ENCODE measurements around the gene GAPT.
"Not testable (repeated sequence)": the region's sequence is repeated elsewhere in the genome, so short reads cannot be mapped to it uniquely, and the experiment has no call there.

The GAPT gene

DNA sequence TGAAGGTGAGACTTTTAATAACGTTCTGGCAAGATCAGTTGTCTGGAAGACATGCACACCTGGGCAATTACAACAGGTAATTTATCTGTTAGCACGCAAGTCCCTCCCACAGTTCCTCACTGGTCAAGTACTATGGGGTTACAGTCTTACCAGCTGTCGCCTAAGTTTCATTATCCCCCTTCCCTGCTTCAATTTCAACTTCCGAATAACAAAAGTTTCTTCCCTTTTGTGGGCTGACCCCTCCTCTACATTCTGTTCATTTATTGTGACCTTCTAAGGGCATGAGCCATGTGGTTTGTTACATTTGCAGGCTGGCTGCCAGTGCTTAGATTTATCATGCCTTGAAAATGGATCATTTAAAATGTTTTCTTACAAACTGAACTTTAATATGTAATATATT lies 16.5 kb downstream of the GAPT start:
- TF ChIP-seq, protein P1, sequence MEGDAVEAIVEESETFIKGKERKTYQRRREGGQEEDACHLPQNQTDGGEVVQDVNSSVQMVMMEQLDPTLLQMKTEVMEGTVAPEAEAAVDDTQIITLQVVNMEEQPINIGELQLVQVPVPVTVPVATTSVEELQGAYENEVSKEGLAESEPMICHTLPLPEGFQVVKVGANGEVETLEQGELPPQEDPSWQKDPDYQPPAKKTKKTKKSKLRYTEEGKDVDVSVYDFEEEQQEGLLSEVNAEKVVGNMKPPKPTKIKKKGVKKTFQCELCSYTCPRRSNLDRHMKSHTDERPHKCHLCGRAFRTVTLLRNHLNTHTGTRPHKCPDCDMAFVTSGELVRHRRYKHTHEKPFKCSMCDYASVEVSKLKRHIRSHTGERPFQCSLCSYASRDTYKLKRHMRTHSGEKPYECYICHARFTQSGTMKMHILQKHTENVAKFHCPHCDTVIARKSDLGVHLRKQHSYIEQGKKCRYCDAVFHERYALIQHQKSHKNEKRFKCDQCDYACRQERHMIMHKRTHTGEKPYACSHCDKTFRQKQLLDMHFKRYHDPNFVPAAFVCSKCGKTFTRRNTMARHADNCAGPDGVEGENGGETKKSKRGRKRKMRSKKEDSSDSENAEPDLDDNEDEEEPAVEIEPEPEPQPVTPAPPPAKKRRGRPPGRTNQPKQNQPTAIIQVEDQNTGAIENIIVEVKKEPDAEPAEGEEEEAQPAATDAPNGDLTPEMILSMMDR (IDR thresholded peaks at IDR 0.05; ENCODE audit: borderline replicate concordance, insufficient read depth, low read depth, low read length), result no peak

DNA sequence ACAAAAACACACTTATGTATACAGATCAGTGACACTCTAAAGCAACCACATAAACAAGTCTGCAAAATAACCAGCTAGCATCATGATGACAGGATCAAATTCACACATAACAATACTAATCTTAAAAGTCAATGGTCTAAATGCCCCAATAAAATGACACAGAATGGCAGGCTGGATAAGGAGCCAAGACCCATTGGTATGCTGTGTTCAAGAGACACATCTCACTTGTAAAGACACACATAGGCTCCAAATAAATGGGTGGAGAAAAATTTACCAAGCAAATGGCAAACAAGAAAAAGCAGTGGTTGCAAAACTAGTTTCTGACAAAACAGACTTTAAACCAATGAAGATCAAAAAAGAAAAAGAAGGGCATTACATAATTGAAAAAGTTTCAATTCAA lies 26.0 kb downstream of the GAPT start:
- TF ChIP-seq, protein P1 (IDR thresholded peaks at IDR 0.05; ENCODE audit: borderline replicate concordance, insufficient read depth, low read depth, low read length), result no peak
- no peak overlapping the region for H3K4me3 ChIP-seq (ENCODE audit: low read depth, low read length)

More for the DNA sequence above, 16.5 kb downstream of the GAPT start:
- H3K4me3 ChIP-seq (ENCODE audit: low read depth, low read length), result no peak overlapping the region

DNA sequence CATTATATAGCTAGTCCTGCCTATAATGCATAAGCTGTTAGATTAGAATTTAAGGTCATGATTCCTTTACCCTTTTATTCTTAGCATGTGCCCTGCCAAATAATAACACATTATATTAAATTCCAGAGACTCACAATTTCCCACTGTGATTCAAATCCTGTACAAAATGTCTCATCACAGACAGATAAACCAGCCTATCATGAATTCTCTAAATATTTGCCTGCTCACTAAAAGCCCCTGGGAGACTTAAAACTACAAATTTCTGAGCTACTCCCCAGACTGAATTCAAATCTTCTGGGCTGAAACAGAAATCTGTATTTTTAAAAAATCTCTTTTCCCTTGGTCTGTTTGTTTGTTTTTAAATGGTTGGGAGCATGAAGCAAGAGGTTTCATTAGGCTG lies 32.7 kb downstream of the GAPT start:
- TF ChIP-seq, protein P1 (IDR thresholded peaks at IDR 0.05; ENCODE audit: borderline replicate concordance, insufficient read depth, low read depth, low read length), result no peak
- H3K4me3 ChIP-seq (ENCODE audit: low read depth, low read length), result no peak overlapping the region

DNA sequence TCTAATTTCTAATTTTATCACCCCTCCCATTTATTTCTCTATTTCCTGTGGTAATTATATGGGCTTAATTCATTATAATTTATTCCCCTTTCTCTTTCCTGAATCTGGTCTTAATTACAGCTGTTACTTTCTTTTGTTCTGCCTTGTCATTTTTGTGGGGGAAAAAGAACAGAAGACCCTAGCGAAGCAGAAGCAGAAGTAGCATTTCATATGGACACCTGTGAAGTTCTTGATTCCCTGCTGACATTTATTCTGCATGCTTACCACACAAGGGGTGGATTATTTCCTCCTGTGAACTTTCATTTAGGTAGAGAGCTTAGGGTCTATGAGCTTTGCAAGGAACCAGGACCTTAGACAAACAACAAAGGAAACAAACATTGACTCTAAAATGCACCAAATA lies 33.3 kb downstream of the GAPT start:
- no peak overlapping the region for H3K4me3 ChIP-seq (ENCODE audit: low read depth, low read length)
- TF ChIP-seq, protein P1 (IDR thresholded peaks at IDR 0.05; ENCODE audit: borderline replicate concordance, insufficient read depth, low read depth, low read length), result no peak

DNA sequence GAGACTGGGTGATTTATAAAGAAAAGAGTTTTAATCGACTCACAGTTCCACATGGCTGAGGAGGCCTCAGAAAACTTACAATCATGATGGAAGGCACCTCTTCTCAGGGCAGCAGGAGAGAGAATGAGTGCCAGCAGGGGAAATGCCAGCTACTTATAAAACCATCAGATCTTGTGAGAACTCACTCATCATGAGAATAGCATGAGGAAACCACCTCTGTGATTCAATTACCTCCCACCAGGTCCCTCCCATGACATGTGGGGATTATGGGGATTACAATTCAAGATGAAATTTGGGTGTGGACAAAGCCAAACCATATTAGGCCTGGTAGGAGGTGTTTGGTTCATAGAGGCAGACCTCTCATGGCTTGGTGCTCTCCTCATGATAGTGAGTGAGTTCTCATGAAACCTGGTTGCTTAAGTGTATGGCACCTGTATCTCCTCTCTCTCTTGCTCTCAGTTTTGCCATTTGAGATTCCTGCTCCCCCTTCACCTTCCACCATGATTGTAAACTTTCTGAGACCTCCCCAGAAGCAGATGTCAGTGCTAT lies 39.8 kb downstream of the GAPT start:
- TF ChIP-seq, protein P1 (IDR thresholded peaks at IDR 0.05; ENCODE audit: borderline replicate concordance, insufficient read depth, low read depth, low read length), result no peak
- no peak overlapping the region for H3K4me3 ChIP-seq (ENCODE audit: low read depth, low read length)

DNA sequence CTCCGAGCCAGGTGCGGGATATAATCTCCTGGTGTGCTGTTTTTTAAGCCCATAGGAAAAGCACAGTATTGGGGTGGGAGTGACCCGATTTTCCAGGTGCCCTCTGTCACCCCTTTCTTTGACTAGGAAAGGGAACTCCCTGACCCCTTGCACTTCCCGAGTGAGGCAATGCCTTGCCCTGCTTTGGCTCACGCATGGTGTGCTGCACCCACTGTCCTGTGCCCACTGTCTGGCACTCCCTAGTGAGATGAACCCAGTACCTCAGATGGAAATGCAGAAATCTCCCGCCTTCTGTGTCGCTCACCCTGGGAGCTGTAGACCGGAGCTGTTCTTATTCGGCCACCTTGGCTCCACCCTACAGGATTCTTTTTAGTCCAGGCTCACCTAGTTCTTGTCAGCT lies 50.7 kb downstream of the GAPT start:
- not testable (repeated sequence) for H3K4me3 ChIP-seq (ENCODE audit: low read depth, low read length)

DNA sequence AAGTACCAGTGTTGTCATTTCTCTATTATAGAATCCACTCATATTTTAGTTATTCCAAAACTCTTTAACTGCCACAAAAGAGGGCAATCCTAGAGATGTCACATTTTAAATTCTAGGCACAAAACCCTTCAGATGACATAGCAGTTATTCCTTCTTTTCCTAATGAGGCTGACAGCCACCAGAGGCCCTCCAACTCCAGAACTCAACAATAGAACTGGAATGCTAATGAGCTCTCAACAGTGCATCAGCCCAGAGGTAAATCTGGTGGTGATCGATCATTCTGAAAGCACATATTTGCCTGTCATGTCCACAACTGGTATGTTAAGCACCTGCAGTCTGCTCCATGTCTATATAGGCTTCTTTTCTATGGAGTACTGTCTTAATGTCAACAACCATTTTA lies 51.5 kb downstream of the GAPT start:
- H3K4me3 ChIP-seq (ENCODE audit: low read depth, low read length), result no peak overlapping the region
- TF ChIP-seq, protein P1 (IDR thresholded peaks at IDR 0.05; ENCODE audit: borderline replicate concordance, insufficient read depth, low read depth, low read length), result no peak

DNA sequence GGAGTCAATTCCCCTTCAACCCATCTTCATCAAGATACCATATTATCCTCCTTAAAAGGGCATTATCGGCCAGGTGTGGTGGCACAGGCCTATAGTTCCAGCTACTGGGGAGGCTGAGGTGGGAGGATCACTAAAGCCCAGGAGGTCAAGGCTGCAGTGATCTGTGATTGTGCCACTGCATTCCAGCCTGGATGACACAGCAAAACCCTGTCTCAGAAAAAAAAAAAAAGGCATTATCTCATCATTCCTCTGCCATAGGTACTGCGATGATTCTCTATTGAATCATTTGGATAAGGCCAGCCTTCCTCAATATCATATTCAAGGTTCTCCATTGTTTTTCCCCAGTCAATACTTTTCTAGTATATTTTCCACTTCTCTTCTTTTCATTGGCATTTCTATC lies 52.5 kb downstream of the GAPT start:
- H3K4me3 ChIP-seq (ENCODE audit: low read depth, low read length), result no peak overlapping the region
- TF ChIP-seq, protein P1 (IDR thresholded peaks at IDR 0.05; ENCODE audit: borderline replicate concordance, insufficient read depth, low read depth, low read length), result no peak

Data from GM12875 (cell line).